Metanephros (tissue), 1 donor: ENCODE measurements around the gene PCARE. TPM values are rescaled to one million over a fixed set of nuclear protein-coding genes. Genes with fewer than 3 reads are reported as not detected.

Source experiments
- total RNA-seq: library from RNA; depleted of rRNA; stranded (reverse); fragments of >200 nt; gene quantifications from one replicate; pipeline ENCODE4 v1.2.3, GENCODE V29; 2014

PCARE gene
- 0.18 TPM for total RNA-seq

GRCh38 chr2:29074411-29074810 lies at the start of gene PCARE:
PCARE (minus strand) TSS chr2:29074523; CDS start chr2:29074261, 262 bp downstream.

GRCh38 chr2:29114946-29115609 lies 40.8 kb upstream of the PCARE start, which contains the start of gene CLIP4:
CLIP4 (plus strand) TSS chr2:29115415; CDS start chr2:29121389, 5,974 bp downstream.

Other genes with a start within 250 kb of the PCARE start
- 25.0 TPM for gene TRMT61B, start 204.2 kb downstream of the PCARE start, total RNA-seq
- gene WDR43, start 179.9 kb downstream of the PCARE start, total RNA-seq = 39.8 TPM
- gene TOGARAM2, start 93.2 kb downstream of the PCARE start, total RNA-seq = 0.53 TPM
- gene CLIP4, start 40.9 kb upstream of the PCARE start, total RNA-seq = 24.2 TPM